Osteocyte (in vitro differentiated cells): ENCODE measurements around the gene PADI1. TPM values are rescaled to one million over a fixed set of nuclear protein-coding genes. Genes with fewer than 3 reads are reported as not detected.
A peak's percentile ranks its signal among the peaks of the same experiment; 100 is the strongest.

ENCODE experiments used
- DNase-seq: peaks from one replicate; pipeline ENCODE4 v3.0.0; 2021; ENCODE audit warnings: mixed read lengths; ENCODE audit not compliant: unreplicated experiment; ENCODE audit errors: extremely low spot score
- H3K27ac Mint-ChIP-seq: one replicate; pipeline ENCODE4 v1.8.0; 2021; ENCODE audit warnings: mild to moderate bottlenecking, mixed read lengths; ENCODE audit not compliant: unreplicated experiment
- H3K27me3 Mint-ChIP-seq: one replicate; pipeline ENCODE4 v1.8.0; 2021; ENCODE audit warnings: mixed read lengths; ENCODE audit not compliant: unreplicated experiment
- H3K36me3 Mint-ChIP-seq: one replicate; pipeline ENCODE4 v1.8.0; 2021; ENCODE audit warnings: mixed read lengths; ENCODE audit not compliant: unreplicated experiment
- H3K4me1 Mint-ChIP-seq: one replicate; pipeline ENCODE4 v1.8.0; 2021; ENCODE audit warnings: mixed read lengths; ENCODE audit not compliant: unreplicated experiment
- H3K4me3 Mint-ChIP-seq: one replicate; pipeline ENCODE4 v1.8.0; 2021; ENCODE audit warnings: mild to moderate bottlenecking, moderate library complexity, mixed read lengths; ENCODE audit not compliant: unreplicated experiment
- H3K9me3 Mint-ChIP-seq: one replicate; pipeline ENCODE4 v1.8.0; 2021; ENCODE audit warnings: mixed read lengths; ENCODE audit not compliant: unreplicated experiment
- CTCF ChIP-seq: fragments of 200-600 bp; sonication (generic); IDR thresholded peaks from 2 replicates; pipeline ENCODE4 v1.5.0; 2021; ENCODE audit warnings: antibody characterized with exemption, mild to moderate bottlenecking, moderate library complexity
- total RNA-seq: library from RNA; stranded (reverse); gene quantifications from 2 replicates; pipeline ENCODE4 v1.2.1, GENCODE V29; 2021

Gene PADI1
- total RNA-seq, 1 donor from 2014 or later = 1.7 TPM

GRCh38 chr1:17198476-17199258, 6.3 kb upstream of the PADI1 start:
- TF ChIP-seq CTCF = no peak
- no peak for DNase-seq
- Mint-ChIP-seq H3K4me3 (no peak overlapping the region), H3K9me3 (no peaks in the 10 kb centered on the region), H3K27me3 (no peaks in the 10 kb centered on the region), H3K36me3 (no peaks in the 10 kb centered on the region), H3K4me1 (peaks cover 39% of the 10 kb centered on the region), H3K27ac (no peak overlapping the region)

GRCh38 chr1:17199267-17200044, 5.5 kb upstream of the PADI1 start:
- Mint-ChIP-seq H3K27ac (peak overlapping the region; percentile 67), H3K27me3 (no peaks in the 10 kb centered on the region), H3K4me1 (peaks cover 32% of the 10 kb centered on the region), H3K9me3 (no peaks in the 10 kb centered on the region), H3K36me3 (no peaks in the 10 kb centered on the region), H3K4me3 (no peak overlapping the region)
- DNase-seq = no peak
- no peak for TF ChIP-seq CTCF

GRCh38 chr1:17200246-17200645, 4.7 kb upstream of the PADI1 start:
- Mint-ChIP-seq H3K27me3 (no peaks in the 10 kb centered on the region), H3K27ac (peak overlapping the region; percentile 21)
- no peak for TF ChIP-seq CTCF

GRCh38 chr1:17200756-17201155, 4.2 kb upstream of the PADI1 start:
- DNase-seq = no peak
- Mint-ChIP-seq H3K27ac (peak overlapping the region; percentile 21), H3K27me3 (no peaks in the 10 kb centered on the region), H3K36me3 (no peaks in the 10 kb centered on the region), H3K9me3 (no peaks in the 10 kb centered on the region), H3K4me3 (no peak overlapping the region), H3K4me1 (peaks cover 27% of the 10 kb centered on the region)
- TF ChIP-seq CTCF = no peak

More at GRCh38 chr1:17200246-17200645, 4.7 kb upstream of the PADI1 start:
- Mint-ChIP-seq H3K4me1 (peaks cover 27% of the 10 kb centered on the region), H3K9me3 (no peaks in the 10 kb centered on the region), H3K4me3 (no peak overlapping the region), H3K36me3 (no peaks in the 10 kb centered on the region)
- DNase-seq = no peak
